GM12878 (cell line): ENCODE data around the gene MYMX. TPM values are rescaled to one million over a fixed set of nuclear protein-coding genes. Genes with fewer than 3 reads are reported as not detected.
A peak's percentile ranks its signal among the peaks of the same experiment; 100 is the strongest.

ENCODE experiments used
- ATAC-seq: fragments of 200-7000 bp; cut with Tn5 transposase; 3 replicates; pipeline ENCODE4 v1.9.1; 2020; ENCODE audit warnings: mild to moderate bottlenecking, moderate library complexity
- BruUV-seq: library from RNA; stranded (reverse); fragments of 400-500 nt; replicated peaks from 2 replicates; lab custom pipeline; 2021; lab: Mats Ljungman, UMichigan
- CTCF ChIA-PET: fragments of 300-600 bp; sonication (Branson Sonifier 250); formaldehyde crosslinking; extraction: SDS; loops from one replicate; lab custom pipeline; 2021; ENCODE audit warnings: inconsistent platforms; lab: Yijun Ruan, JAX
- POLR2A ChIA-PET: fragments of 350-600 bp; formaldehyde crosslinking; extraction: SDS; loops from one replicate; lab custom pipeline; 2021; ENCODE audit warnings: inconsistent platforms; lab: Charles Lee
- RAD21 ChIA-PET: fragments of 300-600 bp; sonication (Branson Sonifier 250); formaldehyde crosslinking; loops from one replicate; lab custom pipeline; 2023; ENCODE audit warnings: antibody characterized with exemption; ENCODE audit not compliant: unreplicated experiment; lab: Charles Lee
- SMC1A ChIA-PET: fragments of 300-600 bp; sonication (Branson Sonifier 250); formaldehyde crosslinking; loops from one replicate; lab custom pipeline; 2023; ENCODE audit not compliant: unreplicated experiment, uncharacterized antibody; lab: Charles Lee
- DNase-seq: peaks from one replicate; pipeline ENCODE4 v3.0.0-alpha.2; 2011; ENCODE audit warnings: low read depth, low spot score
- FAIRE-seq: peaks from 3 replicates; lab custom pipeline; 2011; peaks lifted over from hg19 to GRCh38; lab: Jason Lieb, UNC
- H2AFZ ChIP-seq: 2 replicates; pipeline ENCODE4 v1.6.0; 2011; ENCODE audit warnings: low read depth, low read length, control low read depth; ENCODE audit not compliant: control insufficient read depth
- H3K27ac ChIP-seq: 2 replicates; pipeline ENCODE4 v1.5.1; 2011; ENCODE audit warnings: control low read depth; ENCODE audit not compliant: control insufficient read depth, insufficient read depth
- H3K27me3 ChIP-seq, 2 experiments: replicated peaks in 1 of 2; 2 replicates each; pipeline versions ENCODE4 v1.6.0 to v1.6.1; 2011; ENCODE audit warnings: low read length in 1 of 2; ENCODE audit not compliant: control insufficient read depth in 2 of 2, insufficient read depth in 2 of 2
- H3K36me3 ChIP-seq, 2 experiments: 2 replicates each; pipeline ENCODE4 v1.5.1; 2011; ENCODE audit warnings: low read length in 1 of 2; ENCODE audit not compliant: control insufficient read depth in 2 of 2, insufficient read depth in 2 of 2
- H3K4me1 ChIP-seq: 2 replicates; pipeline ENCODE4 v1.6.1; 2011; ENCODE audit warnings: mild to moderate bottlenecking, low read length, moderate library complexity, mixed read lengths; ENCODE audit not compliant: control insufficient read depth, insufficient read depth
- H3K4me2 ChIP-seq: 2 replicates; pipeline ENCODE4 v1.6.0; 2011; ENCODE audit warnings: control low read depth; ENCODE audit not compliant: control insufficient read depth, insufficient read depth
- H3K4me3 ChIP-seq: fragments of 200-600 bp; sonication (generic); 2 replicates; pipeline ENCODE4 v1.5.1; 2016
- H3K79me2 ChIP-seq: 2 replicates; pipeline ENCODE4 v1.6.0; 2011; ENCODE audit warnings: low read length; ENCODE audit not compliant: control insufficient read depth, insufficient read depth
- H3K9ac ChIP-seq: 2 replicates; pipeline ENCODE4 v1.8.0; 2011; ENCODE audit warnings: low read length, control low read depth, mixed read lengths; ENCODE audit not compliant: control insufficient read depth, insufficient read depth
- H3K9me3 ChIP-seq: replicated peaks from 3 replicates; pipeline ENCODE4 v1.5.1; 2011; ENCODE audit warnings: mild to moderate bottlenecking, low read length; ENCODE audit not compliant: control insufficient read depth, insufficient read depth
- H4K20me1 ChIP-seq: 2 replicates; pipeline ENCODE4 v1.6.0; 2011; ENCODE audit not compliant: control insufficient read depth, insufficient read depth
- ATF2 ChIP-seq: IDR thresholded peaks from 2 replicates; pipeline ENCODE4 v1.6.1; 2012; ENCODE audit warnings: low read length, inconsistent platforms
- CEBPB ChIP-seq, 2 experiments: fragments of 150-350 bp in 1 of 2; IDR thresholded peaks; 2 replicates each; pipeline ENCODE4 v1.6.1; 2012 to 2014; ENCODE audit warnings: low read depth in 2 of 2, low read length in 2 of 2, borderline replicate concordance in 1 of 2, inconsistent platforms in 1 of 2
- CHD1 ChIP-seq: IDR thresholded peaks from 2 replicates; pipeline ENCODE4 v1.6.1; 2012; ENCODE audit warnings: low read depth, low read length, improper control_type of control experiment
- CREM ChIP-seq: IDR thresholded peaks from 2 replicates; pipeline ENCODE4 v1.6.1; 2014; ENCODE audit warnings: antibody characterized with exemption, low read depth
- E4F1 ChIP-seq: fragments of 450-650 bp; IDR thresholded peaks from 2 replicates; pipeline ENCODE4 v1.6.1; 2018; ENCODE audit warnings: borderline replicate concordance, mild to moderate bottlenecking; ENCODE audit not compliant: partially characterized antibody
- ELK1 ChIP-seq: IDR thresholded peaks from 2 replicates; pipeline ENCODE4 v1.6.1; 2012; ENCODE audit warnings: low read depth, low read length, improper control_type of control experiment
- ETV6 ChIP-seq, 2 experiments: fragments of 450-650 bp in 1 of 2; IDR thresholded peaks in 1 of 2; conservative IDR thresholded peaks in 1 of 2; 2 replicates each; pipeline ENCODE4 v1.6.1; 2014; ENCODE audit warnings: antibody characterized with exemption in 1 of 2, borderline replicate concordance in 1 of 2, low read depth in 1 of 2, mild to moderate bottlenecking in 1 of 2, moderate library complexity in 1 of 2
- IRF4 ChIP-seq: IDR thresholded peaks from 2 replicates; pipeline ENCODE4 v1.6.1; 2011; ENCODE audit warnings: low read depth, low read length
- JUND ChIP-seq: IDR thresholded peaks from 2 replicates; pipeline ENCODE4 v1.6.1; 2012; ENCODE audit warnings: low read depth, mild to moderate bottlenecking, low read length, improper control_type of control experiment, moderate library complexity
- MAX ChIP-seq: IDR thresholded peaks from 2 replicates; pipeline ENCODE4 v1.6.1; 2012; ENCODE audit warnings: low read depth, low read length, improper control_type of control experiment
- NRF1 ChIP-seq: conservative IDR thresholded peaks from 2 replicates; pipeline ENCODE4 v1.6.1; 2011; ENCODE audit warnings: mild to moderate bottlenecking, low read depth, low read length, improper control_type of control experiment
- RCOR1 ChIP-seq: conservative IDR thresholded peaks from 2 replicates; pipeline ENCODE4 v1.6.1; 2012; ENCODE audit warnings: low read depth, low read length, improper control_type of control experiment
- SREBF1 ChIP-seq: IDR thresholded peaks from 2 replicates; pipeline ENCODE4 v1.6.1; 2012; ENCODE audit warnings: mild to moderate bottlenecking, low read length
- TAF1 ChIP-seq: IDR thresholded peaks from 2 replicates; pipeline ENCODE4 v1.6.1; 2011; ENCODE audit warnings: mild to moderate bottlenecking, low read depth, low read length, borderline replicate concordance
- WGBS: methylation state at CpG from one replicate; pipeline ENCODE4 v1.1.6; 2016; ENCODE audit warnings: low lambda C conversion rate; ENCODE audit not compliant: insufficient replicate concordance, insufficient coverage; ENCODE audit errors: missing lambda C conversion rate; 5-methylcytosine and 5-hydroxymethylcytosine counted together
- in situ Hi-C: fragments of 300-500 bp; cut with MboI; formaldehyde crosslinking; loops from 9 replicates; pipeline ENCODE4 v1.14.3; 2018; ENCODE audit warnings: mixed read lengths
- intact Hi-C: fragments of 100-400 bp; cut with micrococcal nuclease; formaldehyde crosslinking; loops from one replicate; pipeline ENCODE4 v1.14.2; 2022; ENCODE audit not compliant: unreplicated experiment
- polyA plus RNA-seq, 11 experiments: library from polyadenylated mRNA; depleted of rRNA in 4 of 11; unstranded in 6 of 11; stranded (reverse) in 5 of 11; fragments of >200 nt; fragmentation: Nextera tagmentation in 4 of 11; fragmentation: Illumina TruSeq in 1 of 11; extraction: Ambion mirVana in 4 of 11; extraction: Trizol in 1 of 11; gene quantifications; 1 replicate in 1 of 11; 2 replicates in 10 of 11; pipeline versions ENCODE4 v1.2.1 to v1.2.3, GENCODE V29; 2011 to 2016; ENCODE audit warnings: inconsistent platforms in 2 of 11, missing spikeins in 2 of 11, low read depth in 1 of 11
- total RNA-seq, 4 experiments: library from RNA; depleted of rRNA in 3 of 4; stranded (reverse); fragments of >200 nt in 3 of 4; fragmentation: Illumina TruSeq in 1 of 4; extraction: Trizol in 1 of 4; gene quantifications; 2 replicates each; pipeline versions ENCODE4 v1.2.1 to v1.2.3, GENCODE V29; 2013 to 2021

The MYMX gene
- total and polyA plus RNA-seq, 10 of the 15 experiments (the other 5 are each of a cell fraction or from before 2014, with no cell fraction given): not detected

- H2AFZ ChIP-seq: peak overlapping the region; percentile 29
- ChIA-PET POLR2A (interaction anchor here (0.5 kb wide), 1 partner anchor 30 kb away, joined by 3 read pairs; no protein-coding TSS in a partner anchor), SMC1A (interaction anchor here (0.9 to 1.2 kb wide), 3 partner anchors 9 to 120 kb away, joined by 3 to 4 read pairs (median 3); partner anchors contain the start of gene AARS2), RAD21 (interaction anchor here (1.8 kb wide), 1 partner anchor 30 kb away, joined by 7 read pairs; the partner anchor contains the start of gene SLC29A1), CTCF (interaction anchor here (1.0 to 1.6 kb wide), 3 partner anchors 8 to 27 kb away, joined by 3 to 5 read pairs (median 4); no protein-coding TSS in a partner anchor)
- no peak overlapping the region for H3K9ac ChIP-seq
- in situ Hi-C loops (no loop called here), intact Hi-C loops (no loop called here)
- no peaks in the 10 kb centered on the region for H3K9me3 ChIP-seq
- no peak overlapping the region for H3K4me2 ChIP-seq
- peaks cover 12% of the 10 kb centered on the region for H3K4me1 ChIP-seq
- BruUV-seq: no TSS peak
- H4K20me1 ChIP-seq: no peaks in the 10 kb centered on the region
- ATAC-seq (peak; percentile 41; the same call in 2 of the 3 replicates), FAIRE-seq (peak; percentile 49), DNase-seq (no peak)
- no peaks in the 10 kb centered on the region for H3K79me2 ChIP-seq
- H3K27me3 ChIP-seq: no peaks in the 10 kb centered on the region
- TF ChIP-seq RCOR1 (no peak), NRF1 (no peak), IRF4 (no peak), CHD1 (no peak), CREM (no peak), ELK1 (no peak), MAX (no peak), E4F1 (no peak), CEBPB (IDR thresholded peaks at IDR 0.05; ENCODE audit: borderline replicate concordance in 1 of 2, low read depth in 2 of 2, low read length in 2 of 2) (no peak), ETV6 (conservative IDR thresholded peaks at IDR 0.05 in 1 of 2, IDR thresholded peaks at IDR 0.05 in 1 of 2; ENCODE audit: borderline replicate concordance in 1 of 2, low read depth in 1 of 2) (no peak), TAF1 (no peak), SREBF1 (no peak), ATF2 (no peak), JUND (no peak)
- 64% methylated on average over 10 of the region's 10 CpGs for WGBS
- no peak overlapping the region for H3K27ac ChIP-seq
- no peaks in the 10 kb centered on the region for H3K36me3 ChIP-seq
- no peak overlapping the region for H3K4me3 ChIP-seq
These were observed 24.2 kb upstream of the MYMX start for GRCh38 chr6:44192428-44193041.
